Ovary (tissue), 9 donors: ENCODE data around the gene LRCH1. TPM values are rescaled to one million over a fixed set of nuclear protein-coding genes. Genes with fewer than 3 reads are reported as not detected.
"Not testable (repeated sequence)": the region's sequence is repeated elsewhere in the genome, so short reads cannot be mapped to it uniquely, and the experiment has no call there.

Experiments used
- DNase-seq, 5 donors: peaks; one replicate each; pipeline ENCODE4 v3.0.0-alpha.2; 2019 to 2020
- H3K27ac ChIP-seq, 2 donors: fragments of 200-600 bp; one replicate each; pipeline versions ENCODE4 v1.5.1 to v1.8.0; 2019 to 2022
- H3K27me3 ChIP-seq: fragments of 200-600 bp; one replicate; pipeline ENCODE4 v1.8.0; 2022
- H3K36me3 ChIP-seq: fragments of 200-600 bp; sonication (generic); one replicate; pipeline ENCODE4 v1.5.1; 2019
- H3K4me1 ChIP-seq: one replicate; pipeline ENCODE4 v1.8.1; 2013; ENCODE audit warnings: mild to moderate bottlenecking, moderate library complexity; ENCODE audit not compliant: insufficient read depth
- H3K4me3 ChIP-seq: fragments of 200-600 bp; sonication (generic); one replicate; pipeline ENCODE4 v1.5.1; 2017
- H3K9me3 ChIP-seq, 2 donors: fragments of 200-600 bp in 1 of 2; sonication (generic) in 1 of 2; one replicate each; pipeline versions ENCODE4 v1.5.1 to v1.8.1; 2013 to 2019; ENCODE audit warnings: mild to moderate bottlenecking in 1 of 2, moderate library complexity in 1 of 2
- EP300 ChIP-seq: sonication (generic); formaldehyde crosslinking; IDR thresholded peaks from one replicate; pipeline ENCODE4 v1.6.1; 2017; ENCODE audit warnings: antibody characterized with exemption
- POLR2A ChIP-seq: fragments of 450-650 bp; IDR thresholded peaks from one replicate; pipeline ENCODE4 v1.6.1; 2017; ENCODE audit warnings: antibody characterized with exemption, mild to moderate bottlenecking, moderate library complexity
- WGBS, 3 donors: extraction: QIAGEN DNeasy Blood & Tissue Kit in 1 of 3; methylation state at CpG; one replicate each; pipeline versions ENCODE4 v1.1.5 to v1.1.7; 2013 to 2017; 5-methylcytosine and 5-hydroxymethylcytosine counted together
- intact Hi-C, 4 donors: fragments of 100-400 bp; cut with DNase I; formaldehyde crosslinking; loops; one replicate each; pipeline versions ENCODE4 v1.11.0 to v1.15.1; 2022 to 2023
- polyA plus RNA-seq, 2 donors: library from polyadenylated mRNA; stranded (reverse); fragments of 200-250 nt in 1 of 2; fragments of 350-450 nt in 1 of 2; fragmentation: Illumina TruSeq in 1 of 2; extraction: RNeasy Lipid Tissue Mini Kit (QIAGEN cat#74804) in 1 of 2; gene quantifications; one replicate each; pipeline ENCODE4 v1.2.3, GENCODE V29; 2013 to 2014
- total RNA-seq, 7 donors: library from RNA; depleted of rRNA in 2 of 7; stranded (reverse); fragments of >200 nt in 2 of 7; fragmentation: NEBNext Ultra II Directional in 3 of 7; extraction: Animal tissue kit (Norgen Biotek cat#: 25700) in 3 of 7; gene quantifications; one replicate each; pipeline versions ENCODE4 v1.1.0 to v1.2.4, GENCODE V29; 2016 to 2023
- TF ChIP-seq, protein P1 (sequence below), 3 donors: fragments of 450-650 bp in 2 of 3; fragments of 200-600 bp in 1 of 3; IDR thresholded peaks; one replicate each; pipeline versions ENCODE4 v1.5.1 to v1.8.0; 2016 to 2022; ENCODE audit warnings: antibody characterized with exemption in 3 of 3, mild to moderate bottlenecking in 1 of 3
- donor health status: DM: no; HTN: no; CAD: no; lungs with moderate emphysema.
- donor health status: DM: no; HTN: no; CAD: no.
- donor health status: Bipolar disorder and iron deficiency.
- donor health status: DM: yes; HTN: yes; CAD: no.
- donor health status: DM: no; HTN: no; CAD: no.
- donor health status: DM: yes; HTN: yes; CAD: no.

LRCH1 gene
- total and polyA plus RNA-seq, 9 donors: 7.6 to 19.3 (median 15.8) TPM

DNA sequence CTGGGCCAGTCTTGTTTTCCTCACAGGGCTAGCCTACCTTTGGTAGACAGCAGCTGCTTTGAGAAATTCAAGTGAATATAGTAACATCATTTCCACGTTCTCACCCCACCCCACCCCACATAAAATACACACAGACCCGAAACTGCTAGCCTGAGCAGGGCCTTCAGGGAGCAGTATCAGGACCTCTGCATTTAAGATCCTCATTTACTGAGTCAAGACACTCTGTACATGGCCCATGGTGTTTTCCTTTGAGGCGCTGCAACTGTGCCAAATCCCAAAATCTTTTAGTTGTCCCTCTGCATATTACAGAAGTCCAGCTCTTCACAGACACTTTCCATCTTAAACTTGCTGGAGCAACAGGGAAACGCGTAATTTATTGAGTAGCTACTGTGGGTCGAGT is 200.9 kb downstream of the LRCH1 start:
- TF ChIP-seq EP300 (no peak), POLR2A (no peak)
- TF ChIP-seq, protein P1, sequence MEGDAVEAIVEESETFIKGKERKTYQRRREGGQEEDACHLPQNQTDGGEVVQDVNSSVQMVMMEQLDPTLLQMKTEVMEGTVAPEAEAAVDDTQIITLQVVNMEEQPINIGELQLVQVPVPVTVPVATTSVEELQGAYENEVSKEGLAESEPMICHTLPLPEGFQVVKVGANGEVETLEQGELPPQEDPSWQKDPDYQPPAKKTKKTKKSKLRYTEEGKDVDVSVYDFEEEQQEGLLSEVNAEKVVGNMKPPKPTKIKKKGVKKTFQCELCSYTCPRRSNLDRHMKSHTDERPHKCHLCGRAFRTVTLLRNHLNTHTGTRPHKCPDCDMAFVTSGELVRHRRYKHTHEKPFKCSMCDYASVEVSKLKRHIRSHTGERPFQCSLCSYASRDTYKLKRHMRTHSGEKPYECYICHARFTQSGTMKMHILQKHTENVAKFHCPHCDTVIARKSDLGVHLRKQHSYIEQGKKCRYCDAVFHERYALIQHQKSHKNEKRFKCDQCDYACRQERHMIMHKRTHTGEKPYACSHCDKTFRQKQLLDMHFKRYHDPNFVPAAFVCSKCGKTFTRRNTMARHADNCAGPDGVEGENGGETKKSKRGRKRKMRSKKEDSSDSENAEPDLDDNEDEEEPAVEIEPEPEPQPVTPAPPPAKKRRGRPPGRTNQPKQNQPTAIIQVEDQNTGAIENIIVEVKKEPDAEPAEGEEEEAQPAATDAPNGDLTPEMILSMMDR (IDR thresholded peaks at IDR 0.05): no peak
- H3K27me3 ChIP-seq: no peaks in the 10 kb centered on the region
- 76 to 84% (median 83%) methylated on average over 6 of the region's 6 CpGs for WGBS, 3 donors
- no peaks in the 10 kb centered on the region for H3K36me3 ChIP-seq
- no peaks in the 10 kb centered on the region for H3K4me1 ChIP-seq
- no peak overlapping the region for H3K4me3 ChIP-seq
- H3K27ac ChIP-seq: no peak overlapping the region
- intact Hi-C loops: no loop called here
- H3K9me3 ChIP-seq: no peaks in the 10 kb centered on the region
- DNase-seq: no peak

DNA sequence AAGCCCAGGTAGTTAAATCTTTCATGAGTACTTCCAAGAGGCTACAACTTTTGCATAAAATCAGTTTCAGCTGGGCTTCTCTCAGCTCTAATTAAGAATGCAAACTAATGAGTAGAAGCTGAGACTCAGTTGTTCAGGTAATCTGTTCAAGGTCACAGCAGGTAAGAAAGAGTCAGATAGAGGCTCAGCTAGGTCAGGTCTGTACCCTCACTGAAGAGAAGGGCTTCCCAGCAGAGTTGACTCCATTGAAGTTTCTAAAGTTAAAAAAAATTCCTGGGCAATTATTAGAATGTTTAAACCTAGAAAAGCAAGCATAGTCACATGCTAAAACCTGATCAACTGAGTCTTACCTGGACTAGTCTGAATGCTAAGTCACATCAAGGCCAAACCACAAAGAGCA is 201.8 kb downstream of the LRCH1 start:
- TF ChIP-seq, protein P1 (IDR thresholded peaks at IDR 0.05): no peak
- TF ChIP-seq POLR2A: no peak
- H3K36me3 ChIP-seq: no peaks in the 10 kb centered on the region
- no peak for DNase-seq
- no peaks in the 10 kb centered on the region for H3K27me3 ChIP-seq
- no peaks in the 10 kb centered on the region for H3K9me3 ChIP-seq
- no peak overlapping the region for H3K27ac ChIP-seq
- no peaks in the 10 kb centered on the region for H3K4me1 ChIP-seq
- intact Hi-C loops: no loop called here
- H3K4me3 ChIP-seq: no peak overlapping the region

DNA sequence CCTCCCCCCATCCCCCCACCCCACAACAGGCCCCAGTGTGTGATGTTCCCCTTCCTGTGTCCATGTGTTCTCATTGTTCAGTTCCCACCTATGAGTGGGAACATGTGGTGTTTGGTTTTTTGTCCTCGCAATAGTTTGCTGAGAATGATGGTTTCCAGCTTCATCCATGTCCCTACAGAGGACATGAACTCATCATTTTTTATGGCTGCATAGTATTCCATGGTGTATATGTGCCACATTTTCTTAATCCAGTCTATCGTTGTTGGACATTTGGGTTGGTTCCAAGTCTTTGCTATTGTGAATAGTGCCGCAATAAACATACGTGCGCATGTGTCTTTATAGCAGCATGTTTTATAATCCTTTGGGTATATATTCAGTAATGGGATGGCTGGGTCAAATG is 202.5 kb downstream of the LRCH1 start:
- H3K4me3 ChIP-seq, intact Hi-C loops, DNase-seq, H3K27me3 ChIP-seq, H3K4me1 ChIP-seq, H3K36me3 ChIP-seq, H3K27ac ChIP-seq, H3K9me3 ChIP-seq: not testable (repeated sequence)
- WGBS, 3 donors: 91 to 100% (median 96%) methylated on average over 1 to 4 of the region's 5 CpGs

DNA sequence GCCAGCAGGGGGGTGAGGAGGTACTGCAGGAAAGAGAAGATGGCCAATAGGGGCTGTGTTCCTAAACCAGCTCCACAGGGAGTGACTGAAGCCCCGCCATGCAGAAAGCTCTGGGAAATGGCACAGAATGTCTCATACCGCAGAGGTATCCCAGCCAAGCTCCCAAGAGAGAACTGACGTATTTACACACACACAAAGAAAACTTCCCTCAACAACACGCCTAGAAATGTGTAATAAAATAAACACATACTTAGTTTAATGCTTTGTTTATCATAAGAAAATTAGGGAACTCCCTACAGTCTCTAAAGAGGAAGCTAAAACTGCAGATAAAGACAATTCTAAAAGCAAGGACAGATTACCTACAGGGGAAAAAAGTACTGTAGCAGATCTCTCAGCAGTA is 204.0 kb downstream of the LRCH1 start:
- intact Hi-C loops: no loop called here
- Histone ChIP-seq H3K36me3 (no peaks in the 10 kb centered on the region), H3K27ac (no peak overlapping the region), H3K4me3 (no peak overlapping the region), H3K9me3 (no peaks in the 10 kb centered on the region), H3K27me3 (no peaks in the 10 kb centered on the region), H3K4me1 (no peaks in the 10 kb centered on the region)
- 13 to 25% (median 18%) methylated on average over 4 of the region's 4 CpGs for WGBS, 3 donors
- TF ChIP-seq EP300 (no peak), POLR2A (no peak)
- TF ChIP-seq, protein P1 (IDR thresholded peaks at IDR 0.05): no peak
- DNase-seq: no peak

DNA sequence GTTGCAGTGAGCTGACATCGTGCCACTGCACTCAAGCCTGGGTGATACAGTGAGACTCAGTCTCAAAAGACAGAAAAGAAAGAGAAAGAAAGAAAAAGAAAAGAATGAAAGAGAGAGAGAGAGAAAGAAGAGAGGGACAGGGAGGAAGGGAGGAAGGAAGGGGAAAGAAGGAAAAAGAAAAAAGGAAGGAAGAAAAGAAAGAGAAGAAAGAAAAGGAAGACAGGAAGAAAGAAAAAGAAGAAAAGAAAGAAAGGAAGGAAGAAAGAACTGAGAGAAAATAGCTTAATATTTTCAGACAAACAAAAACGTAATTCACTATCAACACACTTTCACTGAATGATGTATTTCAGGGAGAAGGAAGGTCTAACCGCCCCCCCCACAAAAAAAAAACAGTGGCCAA is 204.7 kb downstream of the LRCH1 start:
- Histone ChIP-seq H3K4me1 (no peaks in the 10 kb centered on the region), H3K9me3 (no peaks in the 10 kb centered on the region), H3K4me3 (no peak overlapping the region), H3K27me3 (no peaks in the 10 kb centered on the region), H3K27ac (no peak overlapping the region), H3K36me3 (no peaks in the 10 kb centered on the region)
- DNase-seq: no peak
- 32 to 39% (median 37%) methylated on average over 3 of the region's 3 CpGs for WGBS, 3 donors
- intact Hi-C loops: no loop called here
- TF ChIP-seq EP300 (no peak), POLR2A (no peak)
- TF ChIP-seq, protein P1 (IDR thresholded peaks at IDR 0.05): no peak
